ENCODE measurements around the gene ALKBH4.

GRCh38 chr7:102434039-102434486 is 30.6 kb downstream of the ALKBH4 start:
- no peak for TF ChIP-seq CTCF (IDR thresholded peaks at IDR 0.05; ENCODE audit: poor library complexity, severe bottlenecking)
- no peak for TF ChIP-seq EZH2 (IDR thresholded peaks at IDR 0.05; ENCODE audit: borderline replicate concordance, insufficient read depth, low read length, poor library complexity, severe bottlenecking)
- no peak for TF ChIP-seq MXI1 (conservative IDR thresholded peaks at IDR 0.05; ENCODE audit: poor library complexity, severe bottlenecking)
- TF ChIP-seq RAD21 (conservative IDR thresholded peaks at IDR 0.05), result no peak
- TF ChIP-seq TAF1 (IDR thresholded peaks at IDR 0.05; ENCODE audit: low read depth), result no peak
- TF ChIP-seq REST (IDR thresholded peaks at IDR 0.05; ENCODE audit: borderline replicate concordance), result no peak
- TF ChIP-seq POLR2AphosphoS5 (IDR thresholded peaks at IDR 0.05), result no peak
